Psoas muscle (tissue), 8 donors: Measurements from ENCODE around the gene TUBB1. TPM values are rescaled to one million over a fixed set of nuclear protein-coding genes. Genes with fewer than 3 reads are reported as not detected.

Experiments used
- ATAC-seq, 4 donors: fragments of 200-7000 bp; cut with Tn5 transposase; one replicate each; pipeline ENCODE4 v1.9.1; 2020; ENCODE audit warnings: moderate library complexity in 3 of 4, mild to moderate bottlenecking in 2 of 4
- DNase-seq, 2 donors: peaks; one replicate each; pipeline ENCODE4 v3.0.0-alpha.2; 2020
- H3K27ac ChIP-seq: fragments of 200-600 bp; one replicate; pipeline ENCODE4 v1.8.0; 2022
- H3K27me3 ChIP-seq, 3 donors: fragments of 200-600 bp in 1 of 3; one replicate each; pipeline versions ENCODE4 v1.6.1 to v1.8.0; 2013 to 2022; ENCODE audit warnings: low read length in 2 of 3, mild to moderate bottlenecking in 2 of 3, moderate library complexity in 1 of 3; ENCODE audit not compliant: insufficient read depth in 3 of 3
- H3K36me3 ChIP-seq, 2 donors: fragments of 200-600 bp in 1 of 2; one replicate each; pipeline versions ENCODE4 v1.6.1 to v1.8.0; 2013 to 2022; ENCODE audit warnings: low read depth in 1 of 2, mild to moderate bottlenecking in 1 of 2, moderate library complexity in 1 of 2; ENCODE audit not compliant: insufficient read depth in 1 of 2
- H3K4me1 ChIP-seq: fragments of 200-600 bp; one replicate; pipeline ENCODE4 v1.8.0; 2022
- H3K4me3 ChIP-seq: fragments of 200-600 bp; one replicate; pipeline ENCODE4 v1.8.0; 2022; ENCODE audit warnings: mild to moderate bottlenecking
- H3K9me3 ChIP-seq: fragments of 200-600 bp; one replicate; pipeline ENCODE4 v1.8.0; 2022
- WGBS, 3 donors: extraction: QIAGEN DNeasy Blood & Tissue Kit; methylation state at CpG; one replicate each; pipeline versions ENCODE4 v1.1.6 to v1.1.7; 2013; 5-methylcytosine and 5-hydroxymethylcytosine counted together
- intact Hi-C, 2 donors: fragments of 100-400 bp; cut with DNase I; formaldehyde crosslinking; loops; one replicate each; pipeline versions ENCODE4 v1.11.0 to v1.14.2; 2022
- polyA plus RNA-seq, 3 donors: library from polyadenylated mRNA; stranded (reverse); fragments of 200-250 nt; gene quantifications; one replicate each; pipeline ENCODE4 v1.2.3, GENCODE V29; 2013
- total RNA-seq, 4 donors: library from RNA; stranded (reverse); fragmentation: NEBNext Ultra II Directional in 2 of 4; extraction: Animal tissue kit (Norgen Biotek cat#: 25700) in 2 of 4; gene quantifications; one replicate each; pipeline versions ENCODE4 v1.2.1 to v1.2.4, GENCODE V29; 2021 to 2023
- TF ChIP-seq, protein P1 (sequence below): fragments of 200-600 bp; IDR thresholded peaks from one replicate; pipeline ENCODE4 v1.8.0; 2022; ENCODE audit warnings: antibody characterized with exemption
- donor health status: healthy with polysubstance abuse.
- donor health status: DM: no; HTN: no; CAD: no; lungs with moderate emphysema.
- donor health status: Bipolar disorder and iron deficiency.
- donor health status: healthy.
- donor health status: DM: yes; HTN: yes; CAD: no.
- donor health status: DM: no; HTN: no; CAD: no.
- donor health status: DM: no; HTN: no; CAD: no.
- donor health status: DM: yes; HTN: yes; CAD: no.

TUBB1 gene
- total and polyA plus RNA-seq, 7 donors: 0.03 to 0.32 (median 0.12) TPM; not detected in 1

DNA sequence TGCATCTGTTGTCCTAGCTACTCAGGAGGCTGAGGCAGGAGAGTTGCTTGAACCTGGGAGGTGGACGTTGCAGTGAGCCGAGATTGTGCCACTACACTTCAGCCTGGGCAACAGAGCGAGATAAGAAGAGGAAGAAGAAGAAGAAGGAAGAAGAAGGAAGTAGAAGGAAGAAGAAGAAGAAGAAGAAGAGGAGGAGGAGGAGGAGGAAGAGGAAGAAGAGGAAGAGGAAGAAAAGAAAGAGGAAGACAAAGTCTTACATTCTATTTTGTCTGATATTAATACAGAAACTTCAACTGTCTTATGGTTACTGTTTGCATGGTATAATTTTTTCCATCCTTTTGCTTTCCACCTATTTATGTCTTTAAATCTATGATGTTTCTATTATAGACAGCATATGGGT is 45.4 kb upstream of the TUBB1 start:
- 88 to 89% (median 88%) methylated on average over 3 of the region's 3 CpGs for WGBS, 3 donors
- ATAC-seq: no peak
- TF ChIP-seq, protein P1, sequence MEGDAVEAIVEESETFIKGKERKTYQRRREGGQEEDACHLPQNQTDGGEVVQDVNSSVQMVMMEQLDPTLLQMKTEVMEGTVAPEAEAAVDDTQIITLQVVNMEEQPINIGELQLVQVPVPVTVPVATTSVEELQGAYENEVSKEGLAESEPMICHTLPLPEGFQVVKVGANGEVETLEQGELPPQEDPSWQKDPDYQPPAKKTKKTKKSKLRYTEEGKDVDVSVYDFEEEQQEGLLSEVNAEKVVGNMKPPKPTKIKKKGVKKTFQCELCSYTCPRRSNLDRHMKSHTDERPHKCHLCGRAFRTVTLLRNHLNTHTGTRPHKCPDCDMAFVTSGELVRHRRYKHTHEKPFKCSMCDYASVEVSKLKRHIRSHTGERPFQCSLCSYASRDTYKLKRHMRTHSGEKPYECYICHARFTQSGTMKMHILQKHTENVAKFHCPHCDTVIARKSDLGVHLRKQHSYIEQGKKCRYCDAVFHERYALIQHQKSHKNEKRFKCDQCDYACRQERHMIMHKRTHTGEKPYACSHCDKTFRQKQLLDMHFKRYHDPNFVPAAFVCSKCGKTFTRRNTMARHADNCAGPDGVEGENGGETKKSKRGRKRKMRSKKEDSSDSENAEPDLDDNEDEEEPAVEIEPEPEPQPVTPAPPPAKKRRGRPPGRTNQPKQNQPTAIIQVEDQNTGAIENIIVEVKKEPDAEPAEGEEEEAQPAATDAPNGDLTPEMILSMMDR: no peak
- H3K27ac ChIP-seq: no peak overlapping the region
- H3K27me3 ChIP-seq: no peaks in the 10 kb centered on the region
- no peak overlapping the region for H3K4me3 ChIP-seq
- peaks cover 14% of the 10 kb centered on the region for H3K9me3 ChIP-seq
- H3K36me3 ChIP-seq: no peaks in the 10 kb centered on the region
- no peaks in the 10 kb centered on the region for H3K4me1 ChIP-seq
- DNase-seq: no peak
- intact Hi-C loops: no loop called here

DNA sequence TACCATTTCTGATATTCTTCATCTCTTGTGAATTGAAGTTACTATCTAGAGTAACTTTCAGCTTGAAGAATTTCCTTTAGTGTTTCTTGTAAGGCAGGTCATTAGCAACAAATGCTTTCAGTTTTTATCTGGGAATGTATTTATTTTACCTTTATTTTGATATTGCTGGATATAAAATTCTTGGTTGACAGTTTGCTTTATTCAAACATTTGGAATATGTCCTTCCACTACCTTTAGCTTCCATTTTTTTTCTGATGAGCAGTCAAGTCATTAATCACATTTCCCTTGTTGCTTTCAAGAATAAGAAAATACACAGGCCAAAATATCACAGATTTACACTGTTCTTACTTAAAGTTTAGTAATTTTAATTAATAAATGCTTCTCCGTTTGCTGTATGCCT is 43.9 kb upstream of the TUBB1 start:
- DNase-seq: no peak
- no peak overlapping the region for H3K4me3 ChIP-seq
- H3K27me3 ChIP-seq: no peaks in the 10 kb centered on the region
- no peak for ATAC-seq
- TF ChIP-seq, protein P1: no peak
- peaks cover 4% of the 10 kb centered on the region for H3K9me3 ChIP-seq
- no peaks in the 10 kb centered on the region for H3K4me1 ChIP-seq
- H3K36me3 ChIP-seq: no peaks in the 10 kb centered on the region
- intact Hi-C loops: no loop called here
- H3K27ac ChIP-seq: no peak overlapping the region
- 95 to 100% (median 99%) methylated on average over 1 of the region's 1 CpG for WGBS, 3 donors

DNA sequence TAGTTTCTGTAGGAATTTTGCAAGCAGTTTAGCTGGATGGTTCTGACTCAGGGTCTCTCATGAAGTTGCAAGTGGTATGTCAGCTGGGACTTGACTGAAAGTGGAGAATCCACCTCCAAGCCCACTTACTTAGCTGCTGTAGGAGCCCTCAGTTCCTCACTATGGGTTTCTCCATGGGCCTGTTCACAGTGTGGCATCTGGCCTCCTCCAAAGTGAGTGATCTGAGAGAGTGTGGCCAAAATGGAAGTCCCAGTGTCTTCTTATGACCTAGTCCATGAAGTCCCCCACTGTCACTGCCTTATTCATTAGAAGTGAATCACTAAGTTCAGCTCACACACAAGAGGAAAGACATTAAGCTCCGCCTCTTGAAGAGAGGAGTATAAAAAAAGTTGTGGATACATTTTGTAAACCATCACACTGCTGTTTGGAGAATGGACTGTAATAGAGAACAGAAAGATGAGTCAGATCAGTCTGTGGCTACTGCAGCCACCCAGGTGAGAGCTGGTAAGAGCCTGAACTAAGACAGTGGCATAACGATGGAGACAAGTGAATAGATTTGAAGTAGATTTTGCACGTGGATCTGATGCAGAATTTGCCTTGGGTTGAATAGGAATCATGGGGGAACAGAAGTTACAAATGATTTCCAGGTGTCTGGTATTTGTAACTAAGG is 43.0 kb upstream of the TUBB1 start:
- intact Hi-C loops: no loop called here
- ATAC-seq: no peak
- Histone ChIP-seq H3K4me1 (no peaks in the 10 kb centered on the region), H3K27me3 (no peaks in the 10 kb centered on the region), H3K4me3 (no peak overlapping the region), H3K9me3 (peaks cover 4% of the 10 kb centered on the region), H3K36me3 (no peaks in the 10 kb centered on the region), H3K27ac (no peak overlapping the region)
- WGBS, 3 donors: 86 to 90% (median 87%) methylated on average over 3 of the region's 3 CpGs
- TF ChIP-seq, protein P1: no peak
- DNase-seq: no peak

DNA sequence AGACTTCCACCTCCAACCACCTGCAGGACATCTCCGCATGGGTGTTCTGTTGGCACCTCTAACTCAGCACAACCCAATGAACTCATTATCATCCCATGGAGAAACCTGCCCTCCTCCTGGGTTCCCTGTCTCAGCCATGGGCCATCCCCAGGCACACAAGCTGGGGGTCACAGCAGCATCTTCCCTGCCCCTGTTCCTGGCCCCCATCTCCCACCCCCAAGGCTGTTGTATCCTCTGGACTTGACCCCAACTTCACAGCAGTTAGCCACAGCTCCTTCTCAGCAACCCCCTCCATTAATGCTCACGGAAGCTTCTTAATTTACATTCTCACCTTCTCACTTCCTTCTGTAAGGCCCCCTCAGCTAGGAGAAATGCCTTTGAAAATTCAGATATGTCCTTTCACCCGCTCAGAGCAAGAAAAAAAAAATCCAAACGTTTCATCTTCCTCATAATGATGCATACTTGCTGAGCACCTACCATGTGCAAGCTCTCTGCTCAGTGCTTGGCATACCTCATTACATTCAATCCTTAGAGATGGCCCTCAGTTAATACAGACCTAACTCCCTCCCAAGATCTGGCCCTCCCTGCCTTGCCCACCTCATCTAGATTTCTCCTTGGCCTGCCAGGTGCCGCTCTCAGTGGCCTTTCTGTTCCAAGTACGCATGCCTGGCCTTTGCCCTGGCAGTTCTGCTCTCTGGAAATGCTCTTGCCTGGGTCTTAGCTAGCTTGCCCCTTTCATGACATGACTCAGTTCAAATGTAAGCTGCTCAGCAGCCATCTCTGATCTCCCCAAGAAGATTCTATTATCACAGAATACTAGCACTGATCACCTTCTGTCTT is 40.7 kb upstream of the TUBB1 start:
- intact Hi-C loops: no loop called here
- H3K27ac ChIP-seq: no peak overlapping the region
- peaks cover 4% of the 10 kb centered on the region for H3K9me3 ChIP-seq
- H3K4me1 ChIP-seq: peaks cover 14% of the 10 kb centered on the region
- DNase-seq (no peak), ATAC-seq (no peak)
- no peaks in the 10 kb centered on the region for H3K36me3 ChIP-seq
- TF ChIP-seq, protein P1: no peak
- H3K4me3 ChIP-seq: no peak overlapping the region
- 67 to 70% (median 68%) methylated on average over 6 of the region's 6 CpGs for WGBS, 3 donors
- no peaks in the 10 kb centered on the region for H3K27me3 ChIP-seq
